SK-N-MC (cell line): ENCODE results near the gene GRID2.

ENCODE experiments used
- DNase-seq: peaks from one replicate; pipeline ENCODE4 v3.0.0-alpha.2; 2011; ENCODE audit warnings: low read depth, low spot score
- H3K27ac ChIP-seq: fragments of 200-600 bp; sonication (generic); 2 replicates; pipeline ENCODE4 v1.5.1; 2016; ENCODE audit warnings: mixed run types
- H3K36me3 ChIP-seq: fragments of 200-600 bp; sonication (generic); 2 replicates; pipeline ENCODE4 v1.6.1; 2017; ENCODE audit warnings: antibody characterized with exemption, low read length, mixed read lengths; ENCODE audit not compliant: insufficient read depth
- H3K4me3 ChIP-seq: fragments of 200-600 bp; sonication (generic); 2 replicates; pipeline ENCODE4 v1.5.1; 2016
- H3K9ac ChIP-seq: fragments of 200-600 bp; sonication (generic); 2 replicates; pipeline ENCODE4 v1.8.0; 2017; ENCODE audit warnings: mixed run types, mixed read lengths; ENCODE audit not compliant: insufficient read length
- H3K9me3 ChIP-seq: fragments of 200-600 bp; sonication (generic); 2 replicates; pipeline ENCODE4 v1.6.1; 2017; ENCODE audit warnings: low read depth, mild to moderate bottlenecking, antibody characterized with exemption, low read length, moderate library complexity, mixed read lengths
- EZH2 ChIP-seq: fragments of 200-600 bp; sonication (generic); IDR thresholded peaks from one replicate; pipeline ENCODE4 v1.6.1; 2017; ENCODE audit warnings: antibody characterized with exemption
- FOXP2 ChIP-seq: optimal IDR thresholded peaks from 2 replicates; pipeline ENCODE3; 2011; ENCODE audit warnings: mild to moderate bottlenecking, moderate library complexity; ENCODE audit not compliant: insufficient read depth; ENCODE audit errors: extremely low read length, control extremely low read depth
- POLR2AphosphoS5 ChIP-seq: IDR thresholded peaks from 2 replicates; pipeline ENCODE4 v1.6.1; 2012; ENCODE audit warnings: mild to moderate bottlenecking, low read depth, low read length, borderline replicate concordance

Gene GRID2

GRCh38 chr4:93144644-93145043, 840.9 kb downstream of the GRID2 start:
- H3K9me3 ChIP-seq: no peaks in the 10 kb centered on the region
- no peaks in the 10 kb centered on the region for H3K36me3 ChIP-seq
- DNase-seq: no peak
- TF ChIP-seq POLR2AphosphoS5 (no peak), EZH2 (no peak), FOXP2 (no peak)
- no peak overlapping the region for H3K9ac ChIP-seq
- no peak overlapping the region for H3K4me3 ChIP-seq
- no peak overlapping the region for H3K27ac ChIP-seq

DNA sequence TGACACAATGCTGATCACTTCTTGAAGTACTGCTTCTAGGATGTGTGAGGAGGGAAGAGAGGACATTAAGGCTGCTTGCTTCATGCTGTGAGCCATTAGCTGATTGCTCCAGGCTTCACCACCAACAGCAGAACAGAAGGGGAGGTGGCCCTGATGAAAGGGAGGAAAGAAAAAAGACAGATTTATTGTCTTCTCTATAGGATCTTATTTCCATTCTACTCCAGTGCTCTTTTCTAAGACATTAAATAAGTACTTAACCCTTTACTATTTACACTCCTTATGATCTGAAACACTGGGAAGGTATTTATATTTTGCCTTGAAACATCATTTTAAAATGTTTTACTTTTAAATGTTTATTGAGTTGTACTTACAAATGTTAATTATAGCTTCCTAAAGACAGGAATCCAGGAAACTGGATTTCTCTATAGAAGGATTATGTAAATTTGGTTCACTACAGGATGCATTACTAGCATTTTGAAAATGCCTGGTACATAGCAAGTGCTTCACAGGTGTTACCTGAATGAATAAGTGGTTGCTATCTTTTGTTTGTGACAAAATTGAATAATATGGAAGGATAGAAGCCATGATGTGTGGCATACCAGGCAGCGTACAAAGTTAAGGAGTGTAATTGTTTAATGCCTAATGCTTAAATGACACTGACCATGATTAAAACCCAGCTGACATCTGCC, 843.9 kb downstream of the GRID2 start:
- no peak overlapping the region for H3K4me3 ChIP-seq
- TF ChIP-seq FOXP2 (no peak), POLR2AphosphoS5 (no peak), EZH2 (no peak)
- H3K36me3 ChIP-seq: no peaks in the 10 kb centered on the region
- H3K27ac ChIP-seq: no peak overlapping the region
- H3K9ac ChIP-seq: no peak overlapping the region
- peak; percentile 59 for DNase-seq
- H3K9me3 ChIP-seq: no peaks in the 10 kb centered on the region

- DNase-seq: no peak
- Histone ChIP-seq H3K27ac (no peak overlapping the region), H3K9ac (no peak overlapping the region), H3K9me3 (no peaks in the 10 kb centered on the region), H3K36me3 (no peaks in the 10 kb centered on the region), H3K4me3 (no peak overlapping the region)
- no peak for TF ChIP-seq EZH2
- TF ChIP-seq FOXP2: no peak
- no peak for TF ChIP-seq POLR2AphosphoS5
These were observed 848.7 kb downstream of the GRID2 start for GRCh38 chr4:93152491-93152890.

DNA sequence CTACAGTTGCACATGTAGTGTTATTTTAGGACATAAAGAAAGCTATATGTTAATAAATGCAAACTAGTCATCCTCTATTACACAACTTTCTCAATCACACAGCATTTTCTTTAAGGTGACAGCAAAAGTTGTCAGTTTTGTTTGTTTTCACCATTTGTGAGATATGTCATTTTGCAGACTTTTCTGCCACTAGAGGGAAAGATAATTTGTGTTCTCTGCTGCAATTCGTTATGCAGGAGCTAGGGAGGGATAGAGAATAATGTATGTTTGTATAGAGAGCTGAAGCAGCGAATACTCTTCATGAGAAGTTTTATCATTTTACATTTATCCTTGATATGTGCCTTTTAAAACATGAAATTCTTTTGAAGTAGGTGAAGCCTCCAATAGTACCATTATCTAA, 854.2 kb downstream of the GRID2 start:
- TF ChIP-seq EZH2: no peak
- TF ChIP-seq POLR2AphosphoS5: no peak
- TF ChIP-seq FOXP2: no peak
- no peak for DNase-seq
- H3K27ac ChIP-seq: no peak overlapping the region
- H3K9ac ChIP-seq: no peak overlapping the region
- no peaks in the 10 kb centered on the region for H3K36me3 ChIP-seq
- no peaks in the 10 kb centered on the region for H3K9me3 ChIP-seq
- H3K4me3 ChIP-seq: no peak overlapping the region

DNA sequence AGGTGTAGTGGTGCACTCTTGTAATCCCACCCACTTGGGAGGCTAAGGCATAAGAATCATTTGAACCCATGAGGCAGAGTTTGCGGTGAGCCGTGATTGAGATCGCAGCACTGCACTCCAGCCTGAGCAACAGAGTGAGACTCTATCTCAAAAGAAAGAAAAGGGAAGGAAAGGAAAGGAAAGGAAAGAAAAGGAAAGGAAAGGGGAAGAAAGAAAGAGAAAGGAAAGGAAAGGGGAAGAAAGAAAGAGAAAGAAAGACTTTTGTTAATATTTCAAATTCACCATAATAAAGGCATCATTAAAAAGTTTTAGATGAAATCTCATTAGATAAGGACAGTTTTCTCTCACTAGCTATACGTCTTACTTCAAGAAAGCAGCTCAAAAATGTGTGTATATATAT, 864.3 kb downstream of the GRID2 start:
- no peak overlapping the region for H3K27ac ChIP-seq
- no peaks in the 10 kb centered on the region for H3K36me3 ChIP-seq
- no peak for DNase-seq
- H3K4me3 ChIP-seq: no peak overlapping the region
- TF ChIP-seq POLR2AphosphoS5 (no peak), EZH2 (no peak), FOXP2 (no peak)
- no peak overlapping the region for H3K9ac ChIP-seq
- no peaks in the 10 kb centered on the region for H3K9me3 ChIP-seq

DNA sequence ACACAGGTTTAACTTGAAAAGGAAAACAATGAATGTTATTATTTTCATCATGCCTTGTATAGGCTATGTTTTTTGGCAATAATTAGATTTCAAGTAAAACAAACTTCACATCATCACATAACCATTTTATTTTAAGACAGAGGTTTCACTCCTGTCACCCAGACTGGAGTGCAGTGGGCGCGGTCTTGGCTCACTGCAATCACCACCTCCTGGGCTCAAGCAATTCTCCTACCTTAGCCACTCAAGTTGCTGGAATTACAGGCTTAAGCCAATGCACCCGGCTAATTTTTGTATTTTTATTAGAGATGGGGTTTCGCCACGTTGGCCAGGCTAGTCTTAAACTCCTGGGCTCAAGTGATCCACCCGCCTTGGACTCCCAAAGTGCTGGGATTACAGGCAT, 866.2 kb downstream of the GRID2 start:
- no peak for DNase-seq
- H3K4me3 ChIP-seq: no peak overlapping the region
- H3K9me3 ChIP-seq: no peaks in the 10 kb centered on the region
- no peak for TF ChIP-seq EZH2
- no peak for TF ChIP-seq FOXP2
- TF ChIP-seq POLR2AphosphoS5: no peak
- no peaks in the 10 kb centered on the region for H3K36me3 ChIP-seq
- H3K9ac ChIP-seq: no peak overlapping the region
- H3K27ac ChIP-seq: no peak overlapping the region

DNA sequence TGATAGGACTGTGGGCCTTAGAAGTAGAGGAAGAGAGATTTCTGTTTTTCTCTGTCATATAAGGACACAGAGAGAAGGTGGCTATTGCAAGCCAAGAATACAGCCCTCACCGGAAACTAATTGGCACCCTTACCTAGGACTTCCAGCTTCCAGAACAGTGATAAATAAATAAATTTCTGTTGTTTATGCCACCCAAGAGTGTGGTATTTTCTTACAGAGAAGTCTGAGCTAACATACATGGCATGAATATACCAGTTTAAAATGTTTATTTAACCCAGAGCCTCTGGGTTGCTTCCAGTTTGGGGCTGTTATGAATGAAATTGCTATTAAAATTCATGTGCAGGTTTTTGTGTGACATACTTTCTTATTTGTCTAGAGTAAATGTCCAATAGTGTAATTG, 870.8 kb downstream of the GRID2 start:
- no peak overlapping the region for H3K9ac ChIP-seq
- no peaks in the 10 kb centered on the region for H3K36me3 ChIP-seq
- no peak overlapping the region for H3K27ac ChIP-seq
- H3K4me3 ChIP-seq: no peak overlapping the region
- TF ChIP-seq EZH2 (no peak), POLR2AphosphoS5 (no peak), FOXP2 (no peak)
- H3K9me3 ChIP-seq: no peaks in the 10 kb centered on the region
- DNase-seq: no peak

- DNase-seq: no peak
- Histone ChIP-seq H3K27ac (no peak overlapping the region), H3K4me3 (no peak overlapping the region), H3K9me3 (no peaks in the 10 kb centered on the region), H3K9ac (no peak overlapping the region), H3K36me3 (no peaks in the 10 kb centered on the region)
- TF ChIP-seq EZH2 (no peak), FOXP2 (no peak)
These were observed 874.5 kb downstream of the GRID2 start for GRCh38 chr4:93178279-93178678.

GRCh38 chr4:93179044-93179443, 875.3 kb downstream of the GRID2 start:
- no peak overlapping the region for H3K9ac ChIP-seq
- no peak for DNase-seq
- H3K36me3 ChIP-seq: no peaks in the 10 kb centered on the region
- no peak overlapping the region for H3K4me3 ChIP-seq
- TF ChIP-seq POLR2AphosphoS5: no peak
- TF ChIP-seq EZH2: no peak
- TF ChIP-seq FOXP2: no peak
- H3K27ac ChIP-seq: no peak overlapping the region
- no peaks in the 10 kb centered on the region for H3K9me3 ChIP-seq

DNA sequence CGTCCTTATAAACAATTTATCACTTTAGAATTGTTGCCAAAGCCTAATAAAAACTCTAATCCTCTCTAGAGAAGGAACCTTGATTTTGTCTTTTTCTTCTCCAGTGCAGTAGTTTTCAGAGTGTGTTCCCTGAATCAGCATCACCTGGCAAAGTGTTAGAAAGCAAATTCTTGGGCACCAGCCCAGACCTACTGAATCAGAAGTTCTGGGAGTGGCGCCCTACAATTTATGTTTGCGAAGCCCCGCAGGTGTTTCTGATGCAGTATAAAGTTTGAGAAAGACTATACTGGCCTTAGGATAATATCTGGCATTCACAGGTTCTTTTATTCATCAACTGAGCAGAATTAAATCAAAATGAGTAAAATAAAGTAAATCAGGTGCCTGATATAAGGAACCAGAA, 879.0 kb downstream of the GRID2 start:
- Histone ChIP-seq H3K4me3 (no peak overlapping the region), H3K9ac (no peak overlapping the region), H3K36me3 (no peaks in the 10 kb centered on the region), H3K27ac (no peak overlapping the region), H3K9me3 (no peaks in the 10 kb centered on the region)
- DNase-seq: no peak
- TF ChIP-seq POLR2AphosphoS5 (no peak), EZH2 (no peak), FOXP2 (no peak)
